Left renal pelvis (tissue), 4 donors: Measurements from ENCODE around the gene HSD11B1. TPM values are rescaled to one million over a fixed set of nuclear protein-coding genes. Genes with fewer than 3 reads are reported as not detected.

Experiments used
- DNase-seq, 4 donors: peaks; one replicate each; pipeline ENCODE4 v3.0.0-alpha.2; 2013; ENCODE audit warnings: low read depth in 4 of 4, low spot score in 3 of 4
- polyA plus RNA-seq, 4 donors: library from polyadenylated mRNA; unstranded; fragments of 120-200 nt; gene quantifications; one replicate each; pipeline ENCODE4 v1.2.1, GENCODE V29; 2013; ENCODE audit not compliant: insufficient read length in 4 of 4

The HSD11B1 gene
- polyA plus RNA-seq, 4 donors: 0.17 to 0.90 (median 0.39) TPM

DNA sequence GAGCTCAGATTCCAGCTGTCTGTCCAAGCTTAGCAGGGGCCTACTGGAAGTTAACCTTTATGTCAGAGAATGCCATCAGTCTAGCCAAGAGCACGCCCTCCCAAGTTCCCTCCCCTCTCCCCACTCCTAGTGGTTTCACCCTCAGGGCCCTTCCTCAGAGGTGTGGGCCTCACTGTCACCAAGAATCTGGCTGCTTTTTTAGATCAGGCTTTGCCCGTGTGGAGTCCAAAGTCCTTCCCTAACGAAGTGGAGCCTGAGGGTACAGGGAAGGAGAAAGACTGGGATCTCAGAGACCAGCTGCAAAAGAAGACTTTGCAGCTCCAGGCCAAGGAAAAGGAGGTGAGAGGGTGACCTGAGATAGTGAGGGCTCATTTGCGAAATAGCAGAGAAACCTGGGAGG lies 75.6 kb downstream of the HSD11B1 start:
- DNase-seq: no peak

GRCh38 chr1:209783386-209783785 lies 78.7 kb downstream of the HSD11B1 start:
- no peak for DNase-seq

Other genes starting within 250 kb of the HSD11B1 start
- 1 to 10 TPM; 1.4 to 6.3 (median 4.7) TPM for gene CAMK1G, start 121.1 kb upstream of the HSD11B1 start, polyA plus RNA-seq
- gene LAMB3, start 52.4 kb upstream of the HSD11B1 start, polyA plus RNA-seq: 1 to 10 TPM in 3 of 4 donors, under 1 TPM in 1; 0.35 to 2.1 (median 1.4) TPM
- 10 to 100 TPM in 2 of 4 donors, 1 to 10 TPM in 2; 5.8 to 12.7 (median 9.5) TPM for gene G0S2, start 29.4 kb upstream of the HSD11B1 start, polyA plus RNA-seq
- gene TRAF3IP3, start 51.2 kb downstream of the HSD11B1 start, polyA plus RNA-seq: 1 to 10 TPM; 1.1 to 2.6 (median 1.7) TPM
- gene C1orf74, start 79.7 kb downstream of the HSD11B1 start, polyA plus RNA-seq: 1 to 10 TPM; 1.3 to 4.0 (median 3.4) TPM
- 10 to 100 TPM in 3 of 4 donors, under 1 TPM in 1; 0.52 to 22.5 (median 17.6) TPM for gene IRF6, start 101.3 kb downstream of the HSD11B1 start, polyA plus RNA-seq
- gene UTP25, start 123.1 kb downstream of the HSD11B1 start, polyA plus RNA-seq: 10 to 100 TPM in 3 of 4 donors, 1 to 10 TPM in 1; 8.1 to 11.1 (median 10.5) TPM
- under 1 TPM; 0.26 to 0.39 (median 0.30) TPM for gene SYT14, start 233.4 kb downstream of the HSD11B1 start, polyA plus RNA-seq